Transverse colon (tissue), 3 donors: ENCODE results near the gene DCDC2C.

Experiments
- CTCF ChIP-seq, 5 experiments: fragments of 200-600 bp in 3 of 5; fragments of 450-650 bp in 2 of 5; sonication (generic) in 3 of 5; IDR thresholded peaks; 1 replicate in 2 of 5; 2 replicates in 3 of 5; pipeline ENCODE4 v1.5.1; 2016 to 2017; ENCODE audit warnings: antibody characterized with exemption in 5 of 5, inconsistent platforms in 3 of 5, mild to moderate bottlenecking in 2 of 5, moderate library complexity in 1 of 5
- EP300 ChIP-seq: sonication (generic); formaldehyde crosslinking; IDR thresholded peaks from one replicate; pipeline ENCODE4 v1.6.1; 2017; ENCODE audit warnings: antibody characterized with exemption, low read depth

DNA sequence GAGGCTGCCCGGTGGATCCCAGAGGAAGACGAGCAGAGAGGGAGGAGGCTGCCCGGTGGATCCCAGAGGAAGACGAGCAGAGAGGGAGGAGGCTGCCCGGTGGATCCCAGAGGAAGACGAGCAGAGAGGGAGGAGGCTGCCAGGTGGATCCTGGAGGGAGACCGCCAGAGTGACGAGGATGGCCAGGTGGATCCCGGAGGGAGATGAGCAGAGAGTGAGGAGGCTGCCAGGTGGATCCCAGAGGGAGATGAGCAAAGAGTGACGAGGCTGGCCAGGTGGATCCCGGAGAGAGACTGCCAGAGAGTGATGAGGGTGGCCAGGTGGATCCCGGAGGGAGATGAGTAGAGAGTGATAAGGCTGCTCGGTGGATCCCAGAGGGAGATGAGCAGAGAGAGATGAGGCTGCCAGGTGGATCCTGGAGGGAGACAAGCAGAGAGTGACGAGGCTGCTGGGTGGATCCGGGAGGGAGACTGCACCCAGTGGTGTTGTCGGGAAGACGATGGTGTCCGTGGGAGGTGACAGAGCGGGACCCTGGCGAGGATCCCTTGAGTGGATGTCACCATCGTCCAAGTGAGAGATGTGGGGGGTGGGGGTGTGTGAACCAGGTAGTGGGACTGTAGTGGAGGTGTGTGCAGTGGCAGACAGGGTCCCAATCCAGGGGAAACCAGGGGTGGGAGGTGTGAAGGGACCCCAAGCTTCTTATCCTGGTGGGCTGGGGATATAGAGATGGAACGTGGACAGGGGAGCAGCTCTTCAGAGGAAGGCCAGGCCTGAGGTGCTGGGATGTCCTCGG lies 22.3 kb downstream of the DCDC2C start:
- TF ChIP-seq CTCF (IDR thresholded peaks at IDR 0.05): no peak
- no peak for TF ChIP-seq EP300
